K562 (cell line): ENCODE data around the gene SUDS3. TPM values are rescaled to one million over a fixed set of nuclear protein-coding genes. Genes with fewer than 3 reads are reported as not detected.

Experiments
- ASH1L ChIP-seq: fragments of 450-650 bp; IDR thresholded peaks from 2 replicates; pipeline ENCODE4 v1.6.1; 2018; ENCODE audit warnings: borderline replicate concordance, mild to moderate bottlenecking, low read depth; ENCODE audit not compliant: partially characterized antibody
- CREB1 ChIP-seq, 2 experiments: sonication (generic) in 1 of 2; formaldehyde crosslinking in 1 of 2; IDR thresholded peaks; 2 replicates each; pipeline versions ENCODE4 v1.6.1 to v1.8.0; 2012 to 2022; ENCODE audit warnings: inconsistent platforms in 1 of 2, mild to moderate bottlenecking in 1 of 2, missing genetic modification reagents in 1 of 2, moderate library complexity in 1 of 2
- CREBBP ChIP-seq: IDR thresholded peaks from one replicate; pipeline ENCODE4 v1.6.1; 2012; ENCODE audit warnings: low read depth, mild to moderate bottlenecking, control low read depth, inconsistent platforms, low read length
- DIDO1 ChIP-seq: fragments of 450-650 bp; IDR thresholded peaks from 2 replicates; pipeline ENCODE4 v1.6.1; 2016; ENCODE audit warnings: low read depth, missing biosample characterization, missing genetic modification characterization
- ERF ChIP-seq: fragments of 450-650 bp; formaldehyde crosslinking; IDR thresholded peaks from 2 replicates; pipeline ENCODE4 v1.4.0; 2020; ENCODE audit warnings: mild to moderate bottlenecking, mixed read lengths
- GTF2E2 ChIP-seq: fragments of 200-800 bp; sonication (Bioruptor generic); IDR thresholded peaks from 2 replicates; pipeline ENCODE4 v1.6.1; 2016; ENCODE audit warnings: missing genetic modification characterization, missing compliant biosample characterization
- KLF6 ChIP-seq: fragments of 250-450 bp; sonication (Bioruptor Pico); IDR thresholded peaks from 2 replicates; pipeline ENCODE4 v1.4.0; 2020; ENCODE audit warnings: mild to moderate bottlenecking, moderate library complexity, borderline replicate concordance
- MEF2A ChIP-seq: IDR thresholded peaks from 2 replicates; pipeline ENCODE4 v1.6.1; 2011; ENCODE audit warnings: low read depth, mild to moderate bottlenecking, low read length, moderate library complexity; ENCODE audit not compliant: control insufficient read depth
- NFATC3 ChIP-seq: fragments of 450-650 bp; IDR thresholded peaks from 2 replicates; pipeline ENCODE4 v1.6.1; 2017; ENCODE audit warnings: mild to moderate bottlenecking
- POLR3A ChIP-seq: IDR thresholded peaks from 2 replicates; pipeline ENCODE4 v1.6.1; 2011; ENCODE audit warnings: borderline replicate concordance, mild to moderate bottlenecking, moderate library complexity; ENCODE audit not compliant: insufficient read length, insufficient read depth; ENCODE audit errors: extremely low read depth
- RBM25 ChIP-seq: fragments of 200-400 bp; formaldehyde crosslinking; IDR thresholded peaks from 2 replicates; pipeline ENCODE4 v1.6.1; 2018; ENCODE audit warnings: low read length, low read depth, moderate library complexity; ENCODE audit not compliant: severe bottlenecking
- SIX5 ChIP-seq, 2 experiments: IDR thresholded peaks; 2 replicates each; pipeline ENCODE4 v1.6.1; 2011; ENCODE audit warnings: low read length in 2 of 2, borderline replicate concordance in 1 of 2, low read depth in 1 of 2, mild to moderate bottlenecking in 1 of 2, moderate library complexity in 1 of 2; ENCODE audit not compliant: insufficient read depth in 1 of 2
- SRSF3 ChIP-seq: fragments of 200-400 bp; formaldehyde crosslinking; IDR thresholded peaks from 2 replicates; pipeline ENCODE4 v1.6.1; 2016; ENCODE audit warnings: mild to moderate bottlenecking, low read length, moderate library complexity; ENCODE audit not compliant: insufficient read depth
- TAF1 ChIP-seq: IDR thresholded peaks from 2 replicates; pipeline ENCODE4 v1.6.1; 2011; ENCODE audit warnings: mild to moderate bottlenecking, low read length, moderate library complexity; ENCODE audit not compliant: insufficient read depth, control insufficient read depth, severe bottlenecking; ENCODE audit errors: extremely low read depth
- XRCC3 ChIP-seq: fragments of 450-650 bp; IDR thresholded peaks from 2 replicates; pipeline ENCODE4 v1.6.1; 2017; ENCODE audit warnings: mild to moderate bottlenecking, moderate library complexity
- YBX1 ChIP-seq: fragments of 450-650 bp; IDR thresholded peaks from 2 replicates; pipeline ENCODE4 v1.7.1; 2016; ENCODE audit warnings: mild to moderate bottlenecking
- ZBED1 ChIP-seq: IDR thresholded peaks from 2 replicates; pipeline ENCODE4 v1.6.1; 2014
- ZC3H8 ChIP-seq: fragments of 450-650 bp; IDR thresholded peaks from 2 replicates; pipeline ENCODE4 v1.6.1; 2017
- ZNF140 ChIP-seq: fragments of 250-450 bp; sonication (Bioruptor Pico); IDR thresholded peaks from 2 replicates; pipeline ENCODE4 v1.8.0; 2021; ENCODE audit warnings: moderate library complexity, mild to moderate bottlenecking, inconsistent platforms
- ZNF232 ChIP-seq: sonication (generic); formaldehyde crosslinking; IDR thresholded peaks from 2 replicates; pipeline ENCODE4 v1.8.0; 2022; ENCODE audit warnings: mild to moderate bottlenecking, missing genetic modification reagents
- ZNF354B ChIP-seq: fragments of 250-450 bp; sonication (Bioruptor Pico); IDR thresholded peaks from 2 replicates; pipeline ENCODE4 v1.4.0; 2020
- ZNF408 ChIP-seq: fragments of 250-450 bp; sonication (Bioruptor Pico); IDR thresholded peaks from 2 replicates; pipeline ENCODE4 v1.4.0; 2020; ENCODE audit warnings: low read depth, mild to moderate bottlenecking, moderate library complexity
- ZNF695 ChIP-seq: fragments of 450-650 bp; formaldehyde crosslinking; IDR thresholded peaks from 2 replicates; pipeline ENCODE4 v1.4.0; 2020; ENCODE audit warnings: mild to moderate bottlenecking, moderate library complexity
- polyA plus RNA-seq, 8 experiments: library from polyadenylated mRNA; depleted of rRNA in 4 of 8; stranded (reverse) in 5 of 8; unstranded in 3 of 8; fragments of >200 nt; fragmentation: Nextera tagmentation in 2 of 8; fragmentation: Illumina TruSeq in 1 of 8; extraction: Ambion mirVana in 2 of 8; extraction: Trizol in 1 of 8; gene quantifications; 2 replicates each; pipeline versions ENCODE4 v1.2.1 to v1.2.3, GENCODE V29; 2011 to 2014; ENCODE audit warnings: inconsistent platforms in 1 of 8, missing spikeins in 1 of 8
- total RNA-seq, 7 experiments: library from RNA; depleted of rRNA in 6 of 7; stranded (reverse); fragments of >200 nt in 6 of 7; fragmentation: Illumina TruSeq in 2 of 7; extraction: Trizol in 2 of 7; gene quantifications; 2 replicates each; pipeline versions ENCODE4 v1.2.1 to v1.2.3, GENCODE V29; 2011 to 2021; ENCODE audit warnings: low replicate concordance in 1 of 7
- TF ChIP-seq, protein P1 (sequence below): sonication (generic); formaldehyde crosslinking; IDR thresholded peaks from 2 replicates; pipeline ENCODE4 v1.8.1; 2023; ENCODE audit warnings: mild to moderate bottlenecking, missing genetic modification reagents, moderate library complexity
- TF ChIP-seq, protein P2 (sequence below): fragments of 250-450 bp; sonication (Bioruptor Pico); IDR thresholded peaks from 2 replicates; pipeline ENCODE4 v1.8.0; 2022; ENCODE audit warnings: inconsistent platforms, mild to moderate bottlenecking, moderate library complexity, borderline replicate concordance
- TF ChIP-seq, protein P3 (sequence below): sonication (generic); formaldehyde crosslinking; IDR thresholded peaks from 2 replicates; pipeline ENCODE4 v1.5.0; 2020; ENCODE audit warnings: missing genetic modification reagents

SUDS3 gene
- total and polyA plus RNA-seq, 9 of the 15 experiments (the other 6 are each of a cell fraction or from before 2014, with no cell fraction given), result 6.6 to 30.5 (median 23.3) TPM

DNA sequence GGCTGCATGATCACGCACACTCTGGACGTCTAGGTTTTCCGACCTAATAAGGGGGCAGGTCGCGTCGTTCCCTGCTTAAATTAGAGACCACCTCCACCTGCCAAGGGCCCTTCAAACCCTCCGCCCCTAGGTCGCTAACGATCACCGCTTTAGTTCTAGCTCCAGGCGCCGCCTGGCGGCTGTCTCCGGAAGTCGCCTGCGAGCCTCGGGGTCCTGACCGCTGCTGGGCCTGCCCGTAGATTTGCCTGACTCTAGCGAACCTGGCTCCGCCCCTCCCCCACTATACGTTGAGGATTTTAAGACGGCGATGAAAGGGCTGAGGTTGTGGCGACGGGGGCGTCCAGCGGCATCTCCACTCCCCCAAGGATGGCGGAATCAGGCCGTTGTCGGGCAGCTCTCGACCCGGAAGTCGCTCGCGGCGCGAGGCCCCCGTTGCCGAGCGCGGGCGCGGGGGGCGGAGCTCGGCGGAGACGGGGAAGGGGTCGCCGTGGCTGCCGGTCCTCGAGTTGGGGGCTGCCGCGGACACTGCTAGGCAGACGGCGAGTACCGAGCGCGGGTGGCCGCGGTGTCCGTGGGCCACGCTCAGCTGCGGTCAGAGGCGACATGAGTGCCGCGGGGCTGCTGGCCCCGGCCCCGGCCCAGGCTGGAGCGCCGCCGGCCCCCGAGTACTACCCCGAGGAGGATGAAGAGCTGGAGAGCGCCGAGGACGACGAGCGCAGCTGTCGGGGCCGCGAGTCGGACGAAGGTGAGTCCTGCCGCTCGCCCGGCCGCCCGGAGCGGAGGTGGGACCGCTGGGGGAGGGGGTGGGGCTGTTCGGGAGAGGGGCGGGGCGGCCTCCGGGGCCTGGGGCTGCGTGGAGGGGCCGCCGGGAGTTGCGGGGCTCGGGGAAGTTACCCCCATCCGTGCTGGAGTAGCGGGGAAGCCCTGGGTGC is at the start of gene SUDS3 (continued):
- TF ChIP-seq MEF2A (no peak), GTF2E2 (tag) (peak; percentile 63; the same call in 1 of the 2 replicates), POLR3A (no peak), XRCC3 (no peak), SRSF3 (no peak), CREBBP (no peak), DIDO1 (tag) (peak; percentile 91), SIX5 (IDR thresholded peaks at IDR 0.05; ENCODE audit: borderline replicate concordance in 1 of 2, insufficient read depth in 1 of 2, low read depth in 1 of 2, low read length in 2 of 2) (no peak), ASH1L (no peak), ZNF408 (CRISPR knock-in tag) (no peak), ZNF695 (CRISPR knock-in tag) (0 out of 2 replicates have a peak, but pooled peaks have one; percentile 7), ZC3H8 (no peak), KLF6 (CRISPR knock-in tag) (peak; percentile 59; the same call in 1 of the 2 replicates), TAF1 (no peak), CREB1 (IDR thresholded peaks at IDR 0.05) (peak; percentile 50), CREB1 (CRISPR knock-in tag; IDR thresholded peaks at IDR 0.05) (no peak; the same call in 1 of the 2 replicates), ERF (0 out of 2 replicates have a peak, but pooled peaks have one; percentile 70), ZNF140 (CRISPR knock-in tag) (no peak), RBM25 (no peak), YBX1 (no peak), ZBED1 (no peak), NFATC3 (no peak), ZNF354B (no peak), ZNF232 (CRISPR knock-in tag) (no peak)
- TF ChIP-seq, protein P1, sequence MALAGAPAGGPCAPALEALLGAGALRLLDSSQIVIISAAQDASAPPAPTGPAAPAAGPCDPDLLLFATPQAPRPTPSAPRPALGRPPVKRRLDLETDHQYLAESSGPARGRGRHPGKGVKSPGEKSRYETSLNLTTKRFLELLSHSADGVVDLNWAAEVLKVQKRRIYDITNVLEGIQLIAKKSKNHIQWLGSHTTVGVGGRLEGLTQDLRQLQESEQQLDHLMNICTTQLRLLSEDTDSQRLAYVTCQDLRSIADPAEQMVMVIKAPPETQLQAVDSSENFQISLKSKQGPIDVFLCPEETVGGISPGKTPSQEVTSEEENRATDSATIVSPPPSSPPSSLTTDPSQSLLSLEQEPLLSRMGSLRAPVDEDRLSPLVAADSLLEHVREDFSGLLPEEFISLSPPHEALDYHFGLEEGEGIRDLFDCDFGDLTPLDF (CRISPR knock-in tag), result peak; percentile 81
- TF ChIP-seq, protein P2, sequence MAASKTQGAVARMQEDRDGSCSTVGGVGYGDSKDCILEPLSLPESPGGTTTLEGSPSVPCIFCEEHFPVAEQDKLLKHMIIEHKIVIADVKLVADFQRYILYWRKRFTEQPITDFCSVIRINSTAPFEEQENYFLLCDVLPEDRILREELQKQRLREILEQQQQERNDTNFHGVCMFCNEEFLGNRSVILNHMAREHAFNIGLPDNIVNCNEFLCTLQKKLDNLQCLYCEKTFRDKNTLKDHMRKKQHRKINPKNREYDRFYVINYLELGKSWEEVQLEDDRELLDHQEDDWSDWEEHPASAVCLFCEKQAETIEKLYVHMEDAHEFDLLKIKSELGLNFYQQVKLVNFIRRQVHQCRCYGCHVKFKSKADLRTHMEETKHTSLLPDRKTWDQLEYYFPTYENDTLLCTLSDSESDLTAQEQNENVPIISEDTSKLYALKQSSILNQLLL (CRISPR knock-in tag), result no peak
- TF ChIP-seq, protein P3, sequence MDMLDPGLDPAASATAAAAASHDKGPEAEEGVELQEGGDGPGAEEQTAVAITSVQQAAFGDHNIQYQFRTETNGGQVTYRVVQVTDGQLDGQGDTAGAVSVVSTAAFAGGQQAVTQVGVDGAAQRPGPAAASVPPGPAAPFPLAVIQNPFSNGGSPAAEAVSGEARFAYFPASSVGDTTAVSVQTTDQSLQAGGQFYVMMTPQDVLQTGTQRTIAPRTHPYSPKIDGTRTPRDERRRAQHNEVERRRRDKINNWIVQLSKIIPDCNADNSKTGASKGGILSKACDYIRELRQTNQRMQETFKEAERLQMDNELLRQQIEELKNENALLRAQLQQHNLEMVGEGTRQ (CRISPR knock-in tag), result no peak
